Ovary (tissue), 3 donors: ENCODE results near the gene MEN1.

Experiments used
- EP300 ChIP-seq: sonication (generic); formaldehyde crosslinking; IDR thresholded peaks from one replicate; pipeline ENCODE4 v1.6.1; 2017; ENCODE audit warnings: antibody characterized with exemption
- POLR2A ChIP-seq: fragments of 450-650 bp; IDR thresholded peaks from one replicate; pipeline ENCODE4 v1.6.1; 2017; ENCODE audit warnings: antibody characterized with exemption, mild to moderate bottlenecking, moderate library complexity
- TF ChIP-seq, protein P1 (sequence below), 3 donors: fragments of 450-650 bp in 2 of 3; fragments of 200-600 bp in 1 of 3; IDR thresholded peaks; one replicate each; pipeline versions ENCODE4 v1.5.1 to v1.8.0; 2016 to 2022; ENCODE audit warnings: antibody characterized with exemption in 3 of 3, mild to moderate bottlenecking in 1 of 3
- donor health status: DM: no; HTN: no; CAD: no.

DNA sequence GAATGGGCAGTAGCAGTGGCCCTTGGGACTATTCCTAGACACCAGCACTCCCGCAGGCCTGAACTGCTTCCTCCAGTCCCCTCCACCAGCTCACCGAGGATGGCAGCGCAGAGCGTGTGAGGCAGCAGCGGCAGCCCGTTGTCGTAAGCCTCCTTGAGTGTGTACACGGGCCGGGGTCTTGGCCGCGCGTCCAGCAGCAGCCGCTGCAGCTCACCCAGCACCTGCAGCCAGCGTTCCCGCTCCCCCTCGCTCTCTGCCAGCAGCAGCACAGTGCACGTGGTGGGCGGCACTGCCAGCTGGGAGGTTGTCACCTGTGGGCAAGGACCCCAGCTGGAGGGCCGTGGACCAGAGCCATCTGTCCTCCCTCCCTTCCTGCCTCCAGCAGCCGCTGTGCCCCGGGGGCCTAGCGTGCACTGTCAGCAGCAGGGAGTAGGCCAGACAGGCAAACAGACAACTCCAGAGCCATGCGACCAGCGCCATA, 21.1 kb upstream of the MEN1 start:
- TF ChIP-seq POLR2A (no peak), EP300 (no peak)
- TF ChIP-seq, protein P1, sequence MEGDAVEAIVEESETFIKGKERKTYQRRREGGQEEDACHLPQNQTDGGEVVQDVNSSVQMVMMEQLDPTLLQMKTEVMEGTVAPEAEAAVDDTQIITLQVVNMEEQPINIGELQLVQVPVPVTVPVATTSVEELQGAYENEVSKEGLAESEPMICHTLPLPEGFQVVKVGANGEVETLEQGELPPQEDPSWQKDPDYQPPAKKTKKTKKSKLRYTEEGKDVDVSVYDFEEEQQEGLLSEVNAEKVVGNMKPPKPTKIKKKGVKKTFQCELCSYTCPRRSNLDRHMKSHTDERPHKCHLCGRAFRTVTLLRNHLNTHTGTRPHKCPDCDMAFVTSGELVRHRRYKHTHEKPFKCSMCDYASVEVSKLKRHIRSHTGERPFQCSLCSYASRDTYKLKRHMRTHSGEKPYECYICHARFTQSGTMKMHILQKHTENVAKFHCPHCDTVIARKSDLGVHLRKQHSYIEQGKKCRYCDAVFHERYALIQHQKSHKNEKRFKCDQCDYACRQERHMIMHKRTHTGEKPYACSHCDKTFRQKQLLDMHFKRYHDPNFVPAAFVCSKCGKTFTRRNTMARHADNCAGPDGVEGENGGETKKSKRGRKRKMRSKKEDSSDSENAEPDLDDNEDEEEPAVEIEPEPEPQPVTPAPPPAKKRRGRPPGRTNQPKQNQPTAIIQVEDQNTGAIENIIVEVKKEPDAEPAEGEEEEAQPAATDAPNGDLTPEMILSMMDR (IDR thresholded peaks at IDR 0.05), result no peak
